PC-3 (cell line): ENCODE results near the gene SFTPD.

Experiments
- EZH2phosphoT487 ChIP-seq: fragments of 300-600 bp; sonication (generic); IDR thresholded peaks from 2 replicates; pipeline ENCODE4 v1.6.1; 2018; ENCODE audit warnings: mild to moderate bottlenecking, antibody characterized with exemption, low read length, borderline replicate concordance
- TF ChIP-seq, protein P1 (sequence below): fragments of 300-600 bp; sonication (generic); conservative IDR thresholded peaks from 2 replicates; pipeline ENCODE4 v1.5.1; 2017; ENCODE audit warnings: antibody characterized with exemption, low read depth, mild to moderate bottlenecking, low read length

GRCh38 chr10:79948976-79949722 lies at the start of gene SFTPD:
- TF ChIP-seq, protein P1, sequence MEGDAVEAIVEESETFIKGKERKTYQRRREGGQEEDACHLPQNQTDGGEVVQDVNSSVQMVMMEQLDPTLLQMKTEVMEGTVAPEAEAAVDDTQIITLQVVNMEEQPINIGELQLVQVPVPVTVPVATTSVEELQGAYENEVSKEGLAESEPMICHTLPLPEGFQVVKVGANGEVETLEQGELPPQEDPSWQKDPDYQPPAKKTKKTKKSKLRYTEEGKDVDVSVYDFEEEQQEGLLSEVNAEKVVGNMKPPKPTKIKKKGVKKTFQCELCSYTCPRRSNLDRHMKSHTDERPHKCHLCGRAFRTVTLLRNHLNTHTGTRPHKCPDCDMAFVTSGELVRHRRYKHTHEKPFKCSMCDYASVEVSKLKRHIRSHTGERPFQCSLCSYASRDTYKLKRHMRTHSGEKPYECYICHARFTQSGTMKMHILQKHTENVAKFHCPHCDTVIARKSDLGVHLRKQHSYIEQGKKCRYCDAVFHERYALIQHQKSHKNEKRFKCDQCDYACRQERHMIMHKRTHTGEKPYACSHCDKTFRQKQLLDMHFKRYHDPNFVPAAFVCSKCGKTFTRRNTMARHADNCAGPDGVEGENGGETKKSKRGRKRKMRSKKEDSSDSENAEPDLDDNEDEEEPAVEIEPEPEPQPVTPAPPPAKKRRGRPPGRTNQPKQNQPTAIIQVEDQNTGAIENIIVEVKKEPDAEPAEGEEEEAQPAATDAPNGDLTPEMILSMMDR, result no peak
- TF ChIP-seq EZH2phosphoT487, result no peak
